Stimulated activated CD8-positive, alpha-beta memory T cell treated with anti-CD3 and anti-CD28 coated beads, Interleukin-12 subunit alpha, Interleukin-12 subunit beta, amount 100 ng/mL, for 24 hours (primary cell): ENCODE measurements around the gene GFOD2.
A peak's percentile ranks its signal among the peaks of the same experiment; 100 is the strongest.
"Not testable (repeated sequence)": the region's sequence is repeated elsewhere in the genome, so short reads cannot be mapped to it uniquely, and the experiment has no call there.

Experiments
- DNase-seq: peaks from one replicate; pipeline ENCODE4 v3.0.0-alpha.2; 2020; ENCODE audit errors: extremely low read depth

GFOD2 gene

GRCh38 chr16:67719048-67719777, at the start of gene GFOD2:
Gene GFOD2, minus strand, starts transcription at chr16:67719316. Its CDS starts 33,601 bp downstream, at chr16:67685715.
- DNase-seq: peak; percentile 93

- DNase-seq: no peak
Observed at GRCh38 chr16:67767953-67768352, 48.8 kb upstream of the GFOD2 start.

- DNase-seq: no peak
Observed at GRCh38 chr16:67766291-67766690, 47.2 kb upstream of the GFOD2 start.

- DNase-seq: no peak
Observed at GRCh38 chr16:67764158-67764667, 45.1 kb upstream of the GFOD2 start.

GRCh38 chr16:67763066-67763465, 44.0 kb upstream of the GFOD2 start:
- no peak for DNase-seq

GRCh38 chr16:67762385-67762784, 43.3 kb upstream of the GFOD2 start:
- DNase-seq: no peak

GRCh38 chr16:67761924-67762323, 42.8 kb upstream of the GFOD2 start:
- no peak for DNase-seq

- no peak for DNase-seq
Observed at GRCh38 chr16:67760956-67761230, 41.8 kb upstream of the GFOD2 start.

- no peak for DNase-seq
Observed at GRCh38 chr16:67760206-67760955, 41.3 kb upstream of the GFOD2 start.

GRCh38 chr16:67758966-67759365, 39.9 kb upstream of the GFOD2 start:
- no peak for DNase-seq

GRCh38 chr16:67758006-67758405, 38.9 kb upstream of the GFOD2 start:
- no peak for DNase-seq

- no peak for DNase-seq
Observed at GRCh38 chr16:67752641-67753040, 33.5 kb upstream of the GFOD2 start.

GRCh38 chr16:67751331-67751730, 32.2 kb upstream of the GFOD2 start:
- DNase-seq: not testable (repeated sequence)

GRCh38 chr16:67750466-67750865, 31.4 kb upstream of the GFOD2 start:
- no peak for DNase-seq

GRCh38 chr16:67749436-67750078, 30.4 kb upstream of the GFOD2 start:
- DNase-seq: no peak

GRCh38 chr16:67748834-67749233, 29.7 kb upstream of the GFOD2 start:
- DNase-seq: no peak

GRCh38 chr16:67746846-67747245, 27.7 kb upstream of the GFOD2 start:
- no peak for DNase-seq

- no peak for DNase-seq
Observed at GRCh38 chr16:67741118-67741517, 22.0 kb upstream of the GFOD2 start.

- DNase-seq: no peak
Observed at GRCh38 chr16:67740391-67740790, 21.3 kb upstream of the GFOD2 start.

GRCh38 chr16:67736858-67737257, 17.7 kb upstream of the GFOD2 start:
- no peak for DNase-seq

GRCh38 chr16:67734731-67735201, 15.7 kb upstream of the GFOD2 start:
- no peak for DNase-seq

GRCh38 chr16:67733734-67734470, 14.8 kb upstream of the GFOD2 start:
- DNase-seq: no peak
